AG09319 (cell line): ENCODE results near the gene MCEE.

Source experiments
- DNase-seq: peaks from one replicate; pipeline ENCODE4 v3.0.0-alpha.2; 2010; ENCODE audit warnings: low read depth; ENCODE audit errors: extremely low read depth
- TF ChIP-seq, protein P1 (sequence below): IDR thresholded peaks from 2 replicates; pipeline ENCODE4 v1.5.1; 2011; ENCODE audit warnings: low read depth, mild to moderate bottlenecking, inconsistent platforms, low read length, moderate library complexity

The MCEE gene

DNA sequence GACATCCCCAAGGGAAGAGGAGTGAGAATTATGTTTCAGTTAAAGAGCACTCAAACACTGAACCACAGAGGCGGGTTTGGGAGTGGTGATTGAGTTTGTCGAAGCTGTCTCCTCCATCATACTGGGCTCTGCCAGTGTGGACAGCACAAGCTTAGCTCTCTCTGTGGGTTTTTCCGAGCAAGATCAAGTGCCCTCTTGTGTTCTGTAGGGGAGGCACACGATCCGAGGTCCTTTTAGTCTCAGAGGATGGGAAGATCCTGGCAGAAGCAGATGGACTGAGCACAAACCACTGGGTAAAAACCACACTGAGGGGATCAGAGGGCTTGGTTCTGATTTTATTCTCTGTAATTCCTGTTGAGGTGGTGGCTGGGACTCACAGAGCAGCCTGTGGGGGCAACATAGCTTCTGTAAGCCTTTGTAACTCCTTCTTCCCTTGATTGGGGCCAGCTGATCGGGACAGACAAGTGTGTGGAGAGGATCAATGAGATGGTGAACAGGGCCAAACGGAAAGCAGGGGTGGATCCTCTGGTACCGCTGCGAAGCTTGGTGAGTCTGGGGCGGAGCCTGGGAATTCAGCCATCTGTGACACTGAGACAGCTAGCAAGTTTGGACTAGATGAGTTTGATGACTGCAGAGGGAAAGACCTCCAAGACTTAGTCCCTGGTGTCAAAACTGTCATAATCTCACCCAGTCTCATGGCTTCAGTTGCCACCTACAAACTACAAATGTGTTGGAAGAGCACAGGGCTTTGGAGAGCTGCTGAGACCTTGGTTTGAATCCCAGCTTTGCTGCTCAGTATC is 59.5 kb downstream of the MCEE start:
- DNase-seq: peak; percentile 7
- TF ChIP-seq, protein P1, sequence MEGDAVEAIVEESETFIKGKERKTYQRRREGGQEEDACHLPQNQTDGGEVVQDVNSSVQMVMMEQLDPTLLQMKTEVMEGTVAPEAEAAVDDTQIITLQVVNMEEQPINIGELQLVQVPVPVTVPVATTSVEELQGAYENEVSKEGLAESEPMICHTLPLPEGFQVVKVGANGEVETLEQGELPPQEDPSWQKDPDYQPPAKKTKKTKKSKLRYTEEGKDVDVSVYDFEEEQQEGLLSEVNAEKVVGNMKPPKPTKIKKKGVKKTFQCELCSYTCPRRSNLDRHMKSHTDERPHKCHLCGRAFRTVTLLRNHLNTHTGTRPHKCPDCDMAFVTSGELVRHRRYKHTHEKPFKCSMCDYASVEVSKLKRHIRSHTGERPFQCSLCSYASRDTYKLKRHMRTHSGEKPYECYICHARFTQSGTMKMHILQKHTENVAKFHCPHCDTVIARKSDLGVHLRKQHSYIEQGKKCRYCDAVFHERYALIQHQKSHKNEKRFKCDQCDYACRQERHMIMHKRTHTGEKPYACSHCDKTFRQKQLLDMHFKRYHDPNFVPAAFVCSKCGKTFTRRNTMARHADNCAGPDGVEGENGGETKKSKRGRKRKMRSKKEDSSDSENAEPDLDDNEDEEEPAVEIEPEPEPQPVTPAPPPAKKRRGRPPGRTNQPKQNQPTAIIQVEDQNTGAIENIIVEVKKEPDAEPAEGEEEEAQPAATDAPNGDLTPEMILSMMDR: peak; percentile 39

DNA sequence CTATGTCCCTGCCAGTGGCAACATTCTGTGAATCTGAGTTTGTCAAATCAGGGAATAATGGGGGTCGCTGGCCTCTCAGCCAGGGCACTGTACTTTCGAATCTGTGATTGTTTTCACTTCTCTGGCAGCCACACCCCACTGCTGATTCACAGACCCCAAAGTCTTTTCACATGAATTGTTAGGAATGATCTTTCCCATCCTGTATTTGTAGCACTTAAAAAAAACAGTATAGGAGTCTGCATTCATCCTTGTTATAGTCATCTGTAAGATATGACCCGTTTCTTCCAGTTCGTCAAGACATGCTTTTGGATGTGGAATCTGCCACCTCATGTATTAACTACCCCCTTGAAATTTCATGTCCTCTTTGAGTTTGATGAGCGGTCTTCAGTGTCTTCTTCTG is 60.7 kb downstream of the MCEE start:
- DNase-seq: no peak

DNA sequence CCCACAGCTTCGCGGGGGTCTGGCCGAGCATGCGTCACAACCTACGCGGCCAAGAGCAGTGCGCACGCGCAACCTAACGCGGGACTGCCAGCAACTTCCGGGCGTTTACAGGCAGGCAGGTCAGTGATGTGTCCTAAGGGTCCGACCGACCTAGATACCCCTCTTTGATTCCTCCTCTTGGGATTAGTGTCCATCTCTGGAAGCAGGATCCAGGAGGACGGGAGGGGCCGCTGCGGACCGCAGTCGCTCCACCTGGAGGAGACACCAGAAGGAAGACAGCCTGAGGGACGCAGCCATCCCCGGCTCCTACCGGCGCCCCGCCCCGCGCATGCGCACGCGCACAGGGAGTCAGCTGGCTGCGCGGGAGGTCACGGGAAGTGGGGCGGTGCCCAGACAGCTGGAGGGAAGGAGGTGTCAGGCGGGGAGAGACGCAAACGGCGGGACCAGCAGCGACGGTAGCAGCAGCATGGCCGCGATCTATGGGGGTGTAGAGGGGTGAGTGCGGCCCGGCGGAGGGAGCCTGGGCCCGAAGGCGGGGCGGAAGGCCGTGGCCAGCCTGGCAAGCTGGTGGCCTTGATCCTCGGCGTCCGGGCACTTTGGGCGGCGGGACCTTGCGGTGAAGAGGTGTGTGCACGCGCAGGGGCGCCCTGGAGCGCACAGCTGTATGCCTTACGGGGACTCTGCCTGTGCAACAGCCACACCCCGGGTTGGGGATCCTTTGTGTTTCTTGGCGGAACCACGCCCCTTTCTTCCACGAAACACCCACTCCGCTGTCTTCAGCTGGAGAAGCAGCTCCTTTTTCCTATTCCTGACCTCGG is 61.6 kb downstream of the MCEE start, which contains the start of gene NAGK:
Gene NAGK, plus strand, starts transcription at position 431 of the 818 bp plus-strand sequence. Its CDS starts 36 bp downstream, at position 467.
- peak; percentile 88 for DNase-seq
- TF ChIP-seq, protein P1: no peak

More for the DNA sequence above, 60.7 kb downstream of the MCEE start:
- TF ChIP-seq, protein P1: no peak

DNA sequence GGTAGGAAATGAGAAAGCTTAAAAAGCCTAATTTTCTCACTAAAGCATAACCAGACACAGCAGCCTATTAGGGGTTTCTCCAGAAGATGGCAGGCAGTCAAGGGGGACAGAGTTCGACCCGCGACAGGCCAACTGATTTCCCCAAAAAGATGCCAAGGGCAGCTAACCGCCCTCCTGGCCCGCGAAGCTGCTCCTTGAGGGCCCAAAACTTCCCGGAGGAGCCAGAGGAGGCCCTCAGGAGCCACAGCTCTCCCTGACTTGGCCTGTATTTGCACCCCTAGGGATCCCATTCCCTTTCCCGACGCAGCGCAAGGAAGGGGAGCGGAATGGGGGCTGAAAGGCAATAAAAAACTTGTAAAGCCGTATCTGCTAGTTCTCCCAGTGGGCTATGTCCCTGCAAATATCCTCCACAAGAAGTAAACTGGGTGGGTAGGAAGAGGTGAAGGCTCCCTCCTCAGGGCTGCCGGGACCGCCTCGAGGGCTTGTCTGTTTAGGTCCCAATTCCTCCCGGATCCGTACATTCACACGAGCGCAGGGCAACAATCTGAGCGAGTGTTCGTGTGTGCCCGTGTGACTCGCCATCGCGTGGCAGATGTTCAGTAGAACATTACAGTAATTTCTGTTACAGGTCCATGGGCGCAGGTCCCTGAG is 62.3 kb downstream of the MCEE start:
- TF ChIP-seq, protein P1: no peak
- no peak for DNase-seq

DNA sequence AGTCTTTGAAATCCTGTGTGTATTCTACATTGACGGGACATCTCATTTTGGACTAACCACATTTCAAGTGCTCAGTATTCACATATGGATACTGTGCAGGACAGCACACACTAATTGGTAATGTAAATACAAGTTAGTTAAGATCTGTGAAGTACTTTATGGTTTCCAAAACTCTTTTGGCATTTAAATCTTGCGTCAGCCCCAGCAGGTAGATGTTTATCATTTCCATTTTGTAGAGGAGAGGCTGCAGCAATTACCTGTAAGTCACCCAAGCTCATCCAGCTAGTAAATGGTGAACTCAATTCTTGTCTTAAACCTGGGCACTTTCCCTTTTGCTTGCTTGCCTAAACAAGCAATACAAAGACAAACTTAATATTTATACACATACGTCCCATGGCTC is 63.2 kb downstream of the MCEE start:
- TF ChIP-seq, protein P1: no peak
- DNase-seq: no peak

DNA sequence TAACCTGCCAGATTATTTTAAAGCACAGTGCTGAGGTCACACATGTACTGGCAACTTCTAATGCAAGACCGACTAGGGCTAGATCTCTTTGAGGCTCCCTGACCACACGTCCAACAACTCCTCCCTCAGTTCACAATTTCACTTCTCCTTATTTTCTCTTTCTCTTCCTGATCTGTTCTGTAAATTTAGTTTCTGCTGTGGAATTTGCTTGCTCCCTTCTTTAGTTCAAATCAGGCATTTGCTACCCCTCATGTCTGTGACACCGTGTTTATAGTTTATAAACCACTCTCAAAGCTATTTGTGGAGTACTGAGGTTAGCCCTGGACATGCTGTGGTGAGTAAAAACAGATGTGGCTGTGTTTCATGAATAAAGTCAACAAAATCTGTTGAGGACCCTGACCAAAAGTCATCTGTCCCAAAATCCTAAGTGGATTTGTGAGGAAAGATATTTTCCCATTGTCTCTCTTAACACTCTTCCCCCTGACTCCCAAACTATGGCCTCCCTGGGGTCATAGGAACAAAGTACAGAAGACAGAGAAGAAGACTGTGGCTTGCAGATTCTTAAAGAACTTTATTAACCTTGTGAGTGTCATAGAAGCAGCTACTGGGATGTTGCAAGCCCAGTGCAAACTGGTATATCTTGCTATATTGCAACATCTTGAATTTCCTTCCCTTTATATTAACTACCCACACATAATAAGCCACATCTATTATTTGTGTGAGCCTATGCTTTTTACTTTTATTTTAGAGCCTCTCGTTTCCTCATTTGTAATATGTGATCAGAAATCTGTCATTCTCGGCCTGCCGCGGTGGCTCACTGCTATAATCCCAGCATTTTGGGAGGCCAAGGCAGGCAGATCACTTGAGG is 65.0 kb downstream of the MCEE start:
- TF ChIP-seq, protein P1: no peak
- DNase-seq: no peak
